GOT3 (cell line): ENCODE data around the gene SEC24C.

Experiments used
- DNase-seq: peaks from one replicate; lab custom pipeline; 2025; ENCODE audit warnings: mixed read lengths; lab: John Stamatoyannopoulos, UW

SEC24C gene

GRCh38 chr10:73812657-73813056 lies 68.5 kb downstream of the SEC24C start:
- no peak for DNase-seq

- DNase-seq, result no peak
Measured at GRCh38 chr10:73813333-73813732, 69.2 kb downstream of the SEC24C start.

- DNase-seq, result no peak
Measured at GRCh38 chr10:73814276-73814895, 70.2 kb downstream of the SEC24C start.

GRCh38 chr10:73814896-73815718 lies 70.9 kb downstream of the SEC24C start:
- no peak for DNase-seq

GRCh38 chr10:73815719-73816030 lies 71.5 kb downstream of the SEC24C start:
- DNase-seq, result no peak

GRCh38 chr10:73816917-73817729 lies 73.0 kb downstream of the SEC24C start:
- no peak for DNase-seq

GRCh38 chr10:73817826-73818225 lies 73.7 kb downstream of the SEC24C start:
- no peak for DNase-seq

- no peak for DNase-seq
Measured at GRCh38 chr10:73818402-73818801, 74.2 kb downstream of the SEC24C start.

- DNase-seq, result no peak
Measured at GRCh38 chr10:73819081-73819480, 74.9 kb downstream of the SEC24C start.

- no peak for DNase-seq
Measured at GRCh38 chr10:73819513-73820093, 75.4 kb downstream of the SEC24C start.
